SK-N-SH (cell line): ENCODE data around the gene PTGFRN.

Source experiments
- CHD2 ChIP-seq: fragments of 150-350 bp; IDR thresholded peaks from 2 replicates; pipeline ENCODE4 v1.6.1; 2018; ENCODE audit warnings: low read length; ENCODE audit not compliant: partially characterized antibody
- CTCF ChIP-seq: fragments of 200-600 bp; sonication (generic); IDR thresholded peaks from 2 replicates; pipeline ENCODE4 v1.6.1; 2017; ENCODE audit warnings: antibody characterized with exemption, mild to moderate bottlenecking, moderate library complexity
- EP300 ChIP-seq, 2 experiments: IDR thresholded peaks; 2 replicates each; pipeline versions ENCODE4 v1.4.0 to v1.6.1; 2012; ENCODE audit warnings: borderline replicate concordance in 1 of 2, low read depth in 1 of 2, low read length in 1 of 2
- FOXJ3 ChIP-seq: sonication (generic); formaldehyde crosslinking; IDR thresholded peaks from 2 replicates; pipeline ENCODE4 v1.5.1; 2020; ENCODE audit warnings: mild to moderate bottlenecking, missing genetic modification reagents
- FOXM1 ChIP-seq: IDR thresholded peaks from 2 replicates; pipeline ENCODE4 v1.4.0; 2012; ENCODE audit warnings: low read depth, mild to moderate bottlenecking
- GATA2 ChIP-seq: sonication (generic); formaldehyde crosslinking; IDR thresholded peaks from 2 replicates; pipeline ENCODE4 v1.5.0; 2020; ENCODE audit warnings: mild to moderate bottlenecking, missing genetic modification reagents
- POLR2AphosphoS5 ChIP-seq: IDR thresholded peaks from 2 replicates; pipeline ENCODE4 v1.6.1; 2012; ENCODE audit warnings: low read depth, low read length
- RCOR1 ChIP-seq: fragments of 150-350 bp; IDR thresholded peaks from 2 replicates; pipeline ENCODE4 v1.6.1; 2017; ENCODE audit warnings: antibody characterized with exemption, low read length
- REST ChIP-seq: IDR thresholded peaks from 2 replicates; pipeline ENCODE4 v1.6.1; 2012; ENCODE audit warnings: mild to moderate bottlenecking, low read depth, low read length, moderate library complexity
- SIN3A ChIP-seq: IDR thresholded peaks from 2 replicates; pipeline ENCODE4 v1.6.1; 2012; ENCODE audit warnings: low read depth, mild to moderate bottlenecking, low read length, moderate library complexity, borderline replicate concordance
- TAF1 ChIP-seq: IDR thresholded peaks from 2 replicates; pipeline ENCODE4 v1.6.1; 2012; ENCODE audit warnings: low read depth, mild to moderate bottlenecking, low read length, moderate library complexity, borderline replicate concordance
- TEAD4 ChIP-seq: IDR thresholded peaks from 2 replicates; pipeline ENCODE4 v1.4.0; 2012; ENCODE audit warnings: mild to moderate bottlenecking, borderline replicate concordance; ENCODE audit not compliant: insufficient read depth
- ZBTB33 ChIP-seq: IDR thresholded peaks from 2 replicates; pipeline ENCODE4 v1.4.0; 2012; ENCODE audit warnings: low read depth, borderline replicate concordance

GRCh38 chr1:116947092-116947860 lies 37.6 kb downstream of the PTGFRN start:
- no peak for TF ChIP-seq FOXM1
- no peak for TF ChIP-seq ZBTB33
- TF ChIP-seq RCOR1 = no peak
- no peak for TF ChIP-seq TEAD4
- TF ChIP-seq TAF1 = no peak
- TF ChIP-seq CTCF = no peak
- TF ChIP-seq EP300 (IDR thresholded peaks at IDR 0.05; ENCODE audit: borderline replicate concordance in 1 of 2, low read depth in 1 of 2, low read length in 1 of 2) = no peak
- no peak for TF ChIP-seq REST
- TF ChIP-seq GATA2 (CRISPR knock-in tag) = no peak
- no peak for TF ChIP-seq FOXJ3 (CRISPR knock-in tag)
- TF ChIP-seq SIN3A = no peak
- TF ChIP-seq POLR2AphosphoS5 = no peak
- no peak for TF ChIP-seq CHD2
